ENCODE measurements around the gene NDUFB6. TPM values are rescaled to one million over a fixed set of nuclear protein-coding genes. Genes with fewer than 3 reads are reported as not detected.

Gene NDUFB6
- polyA plus RNA-seq, 1 experiment: 65.3 TPM

- no peaks in the 10 kb centered on the region for H3K27me3 ChIP-seq (ENCODE audit: control insufficient read depth, insufficient read depth, low read length)
- TF ChIP-seq CTCF (IDR thresholded peaks at IDR 0.05; ENCODE audit: low read depth, low read length): peak; percentile 96
- no peak overlapping the region for H3K4me3 ChIP-seq (ENCODE audit: low read depth, low read length)
- ChIA-PET POLR2A (interaction anchor here (0.7 to 1.5 kb wide), 3 partner anchors 195 to 445 kb away, joined by 3 to 7 read pairs (median 3); partner anchors contain the start of genes ACO1 and DNAJA1), CTCF (interaction anchor here (0.6 to 20.3 kb wide), 71 partner anchors 7 to 458 kb away, joined by 3 to 1261 read pairs (median 5); partner anchors contain the start of genes ACO1, NDUFB6, RIGI and SMIM27)
- H3K9me3 ChIP-seq (ENCODE audit: control insufficient read depth, insufficient read depth, low read length): no peaks in the 10 kb centered on the region
- H3K27ac ChIP-seq (ENCODE audit: low read depth, low read length): no peak overlapping the region
- DNase-seq (ENCODE audit: low read depth, low spot score): peak; percentile 2
Measured at GRCh38 chr9:32579706-32580331, 6.9 kb upstream of the NDUFB6 start.

GRCh38 chr9:32578976-32579375, 6.0 kb upstream of the NDUFB6 start:
- CTCF ChIA-PET: interaction anchor here (0.6 to 20.3 kb wide), 39 partner anchors 11 to 645 kb away, joined by 3 to 1261 read pairs (median 8); partner anchors contain the start of genes ACO1, RIGI, SMIM27 and TOPORS
- no peak overlapping the region for H3K4me3 ChIP-seq (ENCODE audit: low read depth, low read length)
- POLR2A ChIA-PET: interaction anchor here (1.5 kb wide), 1 partner anchor 200 kb away, joined by 7 read pairs; no protein-coding TSS in a partner anchor
- H3K27ac ChIP-seq (ENCODE audit: low read depth, low read length): no peak overlapping the region
- no peak for DNase-seq (ENCODE audit: low read depth, low spot score)
- TF ChIP-seq CTCF (IDR thresholded peaks at IDR 0.05; ENCODE audit: low read depth, low read length): no peak
- no peaks in the 10 kb centered on the region for H3K27me3 ChIP-seq (ENCODE audit: control insufficient read depth, insufficient read depth, low read length)
- no peaks in the 10 kb centered on the region for H3K9me3 ChIP-seq (ENCODE audit: control insufficient read depth, insufficient read depth, low read length)

GRCh38 chr9:32577316-32577715, 4.4 kb upstream of the NDUFB6 start:
- ChIA-PET CTCF (interaction anchor here (1.4 to 20.3 kb wide), 4 partner anchors 13 to 394 kb away, joined by 3 to 1261 read pairs (median 230); no protein-coding TSS in a partner anchor), POLR2A (no interaction called here)
- TF ChIP-seq CTCF (IDR thresholded peaks at IDR 0.05; ENCODE audit: low read depth, low read length): no peak
- Histone ChIP-seq H3K4me3 (ENCODE audit: low read depth, low read length) (no peak overlapping the region), H3K27me3 (ENCODE audit: control insufficient read depth, insufficient read depth, low read length) (no peaks in the 10 kb centered on the region), H3K9me3 (ENCODE audit: control insufficient read depth, insufficient read depth, low read length) (no peaks in the 10 kb centered on the region; the same call in 1 of the 2 replicates), H3K27ac (ENCODE audit: low read depth, low read length) (no peak overlapping the region)
- no peak for DNase-seq (ENCODE audit: low read depth, low spot score)

GRCh38 chr9:32574858-32575257, 1.9 kb upstream of the NDUFB6 start:
- no peak for TF ChIP-seq CTCF (IDR thresholded peaks at IDR 0.05; ENCODE audit: low read depth, low read length)
- Histone ChIP-seq H3K27me3 (ENCODE audit: control insufficient read depth, insufficient read depth, low read length) (no peaks in the 10 kb centered on the region), H3K9me3 (ENCODE audit: control insufficient read depth, insufficient read depth, low read length) (no peaks in the 10 kb centered on the region; the same call in 1 of the 2 replicates), H3K27ac (ENCODE audit: low read depth, low read length) (no peak overlapping the region), H3K4me3 (ENCODE audit: low read depth, low read length) (no peak overlapping the region)
- DNase-seq (ENCODE audit: low read depth, low spot score): no peak
- ChIA-PET CTCF (interaction anchor here (1.0 to 20.3 kb wide), 5 partner anchors 13 to 198 kb away, joined by 3 to 1261 read pairs (median 3); partner anchors contain the start of gene RIGI), POLR2A (no interaction called here)

- Histone ChIP-seq H3K9me3 (ENCODE audit: control insufficient read depth, insufficient read depth, low read length) (no peaks in the 10 kb centered on the region; the same call in 1 of the 2 replicates), H3K27ac (ENCODE audit: low read depth, low read length) (no peak overlapping the region), H3K27me3 (ENCODE audit: control insufficient read depth, insufficient read depth, low read length) (no peaks in the 10 kb centered on the region), H3K4me3 (ENCODE audit: low read depth, low read length) (no peak overlapping the region)
- CTCF ChIA-PET: interaction anchor here (1.0 to 20.3 kb wide), 6 partner anchors 14 to 394 kb away, joined by 3 to 1261 read pairs (median 6); partner anchors contain the start of gene ACO1
- POLR2A ChIA-PET: no interaction called here
- DNase-seq (ENCODE audit: low read depth, low spot score): no peak
- no peak for TF ChIP-seq CTCF (IDR thresholded peaks at IDR 0.05; ENCODE audit: low read depth, low read length)
Measured at GRCh38 chr9:32573821-32574220, 862 bp upstream of the NDUFB6 start.
